ENCODE results near the gene SIX5.

Gene SIX5

DNA sequence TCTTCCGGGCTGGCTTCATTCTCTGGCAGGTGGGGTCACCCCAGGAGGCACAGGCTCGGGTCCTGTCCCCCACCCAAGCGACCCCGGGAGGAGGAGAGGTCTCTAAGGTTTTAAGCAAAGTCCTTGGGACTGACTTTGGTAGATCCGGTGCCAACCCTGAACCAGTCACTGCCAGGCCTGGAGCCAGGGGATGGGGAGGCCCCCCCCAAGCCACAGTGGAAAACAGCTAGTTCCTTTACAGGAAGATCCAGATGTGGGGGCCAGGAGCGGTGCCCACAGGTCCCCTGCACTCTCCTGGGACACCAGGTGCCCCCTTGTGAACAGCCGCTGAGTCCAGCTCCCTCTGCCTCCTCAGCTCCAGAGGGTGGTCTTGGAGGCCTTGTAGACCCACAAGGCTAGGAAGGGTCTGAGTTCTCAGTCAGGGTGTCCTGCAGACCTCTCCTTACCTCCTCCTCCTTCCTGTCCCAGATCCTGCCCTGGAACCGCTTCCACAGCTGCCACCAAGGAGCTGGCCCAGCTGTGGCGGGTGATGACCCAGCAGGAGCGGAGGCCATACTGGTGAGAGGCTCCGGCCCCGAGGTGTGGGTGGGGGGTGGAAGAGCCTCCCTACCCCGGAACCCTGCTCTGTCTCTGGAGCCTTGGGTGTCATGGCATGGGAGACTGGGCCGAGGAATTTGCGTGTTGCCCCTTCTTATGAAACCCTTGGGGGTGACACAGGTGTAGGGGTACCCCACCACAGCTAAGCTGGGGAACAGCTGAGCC, 6.0 kb downstream of the SIX5 start:
- Histone ChIP-seq H3K27me3 (replicated peaks; ENCODE audit: insufficient read depth, low read length) (peaks cover 36% of the 10 kb centered on the region; the same call in 1 of the 2 replicates), H3F3A (ENCODE audit: insufficient read depth, low read length) (no peaks in the 10 kb centered on the region), H3K79me2 (ENCODE audit: low read length) (no peaks in the 10 kb centered on the region), H3K9me2 (replicated peaks; ENCODE audit: insufficient read depth, low read length) (no peaks in the 10 kb centered on the region), H3K4me3 (ENCODE audit: low read length) (no peak overlapping the region), H2AFZ (ENCODE audit: low read length) (no peak overlapping the region), H3K4me1 (ENCODE audit: low read length) (no peaks in the 10 kb centered on the region), H3K27ac (ENCODE audit: low read length) (no peak overlapping the region), H3K9me3 (replicated peaks; ENCODE audit: insufficient read depth, low read length) (no peaks in the 10 kb centered on the region), H3K36me3 (replicated peaks; ENCODE audit: insufficient read depth, low read length) (no peaks in the 10 kb centered on the region), H4K20me1 (ENCODE audit: insufficient read depth, low read length) (no peaks in the 10 kb centered on the region), H3K4me2 (ENCODE audit: low read depth, low read length) (no peak overlapping the region), H3K9ac (ENCODE audit: low read length) (no peak overlapping the region)
- TF ChIP-seq EZH2phosphoT487 (IDR thresholded peaks at IDR 0.05; ENCODE audit: low read length) (no peak), CTCF (IDR thresholded peaks at IDR 0.05; ENCODE audit: low read length) (no peak), EZH2 (optimal IDR thresholded peaks at IDR 0.05; ENCODE audit: low read depth, low read length) (no peak)
- no peak for DNase-seq

DNA sequence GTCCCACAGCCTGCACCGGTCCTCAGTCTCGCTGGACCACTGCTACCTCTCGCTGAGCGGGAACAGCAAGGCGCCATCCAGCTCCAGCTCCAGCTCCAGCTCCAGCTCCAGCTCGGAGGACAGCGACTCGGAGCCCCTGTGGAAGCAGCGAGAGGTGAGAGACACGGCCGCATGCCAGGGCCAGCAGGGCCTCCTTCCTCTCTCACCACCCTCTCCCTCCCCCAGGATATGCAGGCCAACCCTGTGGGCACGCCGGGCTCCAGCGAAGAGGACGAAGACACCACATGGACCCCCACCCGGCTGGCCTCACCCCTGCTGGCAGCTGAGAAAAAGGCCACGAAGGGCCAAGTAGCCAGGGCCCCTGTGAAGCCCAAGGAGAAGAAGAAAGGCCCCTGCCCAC, 7.3 kb downstream of the SIX5 start:
- no peak for TF ChIP-seq EZH2 (optimal IDR thresholded peaks at IDR 0.05; ENCODE audit: low read depth, low read length)
- TF ChIP-seq CTCF (IDR thresholded peaks at IDR 0.05; ENCODE audit: low read length), result no peak
- TF ChIP-seq EZH2phosphoT487 (IDR thresholded peaks at IDR 0.05; ENCODE audit: low read length), result no peak
- H3K79me2 ChIP-seq (ENCODE audit: low read length), result no peaks in the 10 kb centered on the region
- DNase-seq, result no peak
- no peaks in the 10 kb centered on the region for H3K36me3 ChIP-seq (replicated peaks; ENCODE audit: insufficient read depth, low read length)
- no peaks in the 10 kb centered on the region for H3K9me3 ChIP-seq (replicated peaks; ENCODE audit: insufficient read depth, low read length)
- H3K9me2 ChIP-seq (replicated peaks; ENCODE audit: insufficient read depth, low read length), result no peaks in the 10 kb centered on the region
- no peaks in the 10 kb centered on the region for H3F3A ChIP-seq (ENCODE audit: insufficient read depth, low read length)
- H2AFZ ChIP-seq (ENCODE audit: low read length), result no peak overlapping the region
- H3K4me1 ChIP-seq (ENCODE audit: low read length), result no peaks in the 10 kb centered on the region
- no peak overlapping the region for H3K4me3 ChIP-seq (ENCODE audit: low read length)
- no peaks in the 10 kb centered on the region for H4K20me1 ChIP-seq (ENCODE audit: insufficient read depth, low read length)
- H3K4me2 ChIP-seq (ENCODE audit: low read depth, low read length), result no peak overlapping the region
- H3K27me3 ChIP-seq (replicated peaks; ENCODE audit: insufficient read depth, low read length), result peaks cover 25% of the 10 kb centered on the region; the same call in 1 of the 2 replicates
- no peak overlapping the region for H3K27ac ChIP-seq (ENCODE audit: low read length)
- no peak overlapping the region for H3K9ac ChIP-seq (ENCODE audit: low read length)

GRCh38 chr19:45758921-45759320, 10.1 kb downstream of the SIX5 start:
- no peaks in the 10 kb centered on the region for H3K9me3 ChIP-seq (replicated peaks; ENCODE audit: insufficient read depth, low read length)
- TF ChIP-seq EZH2 (optimal IDR thresholded peaks at IDR 0.05; ENCODE audit: low read depth, low read length) (no peak), EZH2phosphoT487 (IDR thresholded peaks at IDR 0.05; ENCODE audit: low read length) (no peak), CTCF (IDR thresholded peaks at IDR 0.05; ENCODE audit: low read length) (no peak)
- H3K36me3 ChIP-seq (replicated peaks; ENCODE audit: insufficient read depth, low read length), result no peaks in the 10 kb centered on the region
- H3K4me1 ChIP-seq (ENCODE audit: low read length), result no peaks in the 10 kb centered on the region
- no peaks in the 10 kb centered on the region for H3K79me2 ChIP-seq (ENCODE audit: low read length)
- peaks cover 22% of the 10 kb centered on the region; the same call in 1 of the 2 replicates for H3K27me3 ChIP-seq (replicated peaks; ENCODE audit: insufficient read depth, low read length)
- no peak overlapping the region for H3K9ac ChIP-seq (ENCODE audit: low read length)
- no peaks in the 10 kb centered on the region for H4K20me1 ChIP-seq (ENCODE audit: insufficient read depth, low read length)
- no peak overlapping the region for H3K27ac ChIP-seq (ENCODE audit: low read length)
- no peak for DNase-seq
- H3K9me2 ChIP-seq (replicated peaks; ENCODE audit: insufficient read depth, low read length), result no peaks in the 10 kb centered on the region
- H3K4me3 ChIP-seq (ENCODE audit: low read length), result no peak overlapping the region
- no peaks in the 10 kb centered on the region for H3F3A ChIP-seq (ENCODE audit: insufficient read depth, low read length)
- no peak overlapping the region for H2AFZ ChIP-seq (ENCODE audit: low read length)
- no peak overlapping the region for H3K4me2 ChIP-seq (ENCODE audit: low read depth, low read length)

All from MM.1S (cell line).